ENCODE measurements around the gene RPEL1. TPM values are rescaled to one million over a fixed set of nuclear protein-coding genes. Genes with fewer than 3 reads are reported as not detected.

Gene RPEL1
- total and polyA plus RNA-seq, 2 of the 8 experiments (the other 6 are each of a cell fraction or from before 2014, with no cell fraction given): 0.12 TPM; not detected in 1

GRCh38 chr10:103227416-103227815 lies 18.3 kb upstream of the RPEL1 start:
- Histone ChIP-seq H2BK15ac (ENCODE audit: low read length) (no peak overlapping the region), H4K20me1 (replicated peaks in 1 of 2; ENCODE audit: control insufficient read depth in 1 of 2, insufficient read depth in 2 of 2, low read length in 2 of 2) (no peaks in the 10 kb centered on the region), H4K91ac (replicated peaks; ENCODE audit: insufficient read length, low read length) (no peak overlapping the region), H2BK12ac (ENCODE audit: low read depth, low read length) (no peak overlapping the region), H3K9me3 (ENCODE audit: insufficient read depth in 2 of 2, low read depth in 1 of 2, low read length in 1 of 2) (peaks cover 15 to 16% of the 10 kb centered on the region in 2 experiments), H2AK5ac (ENCODE audit: low read depth, low read length) (no peak overlapping the region), H2BK5ac (ENCODE audit: low read depth, low read length) (no peak overlapping the region), H3K4ac (replicated peaks; ENCODE audit: insufficient read length, low read depth, low read length) (no peak overlapping the region), H3K23me2 (ENCODE audit: low read depth, low read length) (no peaks in the 10 kb centered on the region), H3K79me1 (ENCODE audit: low read depth, low read length) (no peaks in the 10 kb centered on the region), H3K27ac (ENCODE audit: low read depth, low read length) (no peak overlapping the region), H3K14ac (ENCODE audit: insufficient read length) (no peak overlapping the region), H3K4me2 (ENCODE audit: insufficient read depth in 1 of 2, low read depth in 2 of 2, low read length in 2 of 2) (no peak overlapping the region), H2BK20ac (ENCODE audit: low read length) (no peak overlapping the region), H3K36me3 (ENCODE audit: control insufficient read depth in 2 of 4, insufficient read depth in 4 of 4, low read length in 3 of 4) (peaks cover 0 to 3% (median 0%) of the 10 kb centered on the region in 4 experiments; a peak in 1 of 8 replicates), H4K5ac (ENCODE audit: insufficient read length, low read depth, low read length) (no peak overlapping the region), H2AFZ (ENCODE audit: low read length) (no peak overlapping the region), H3K27me3 (replicated peaks in 1 of 4; ENCODE audit: control insufficient read depth in 3 of 4, extremely low read depth in 1 of 4, insufficient read depth in 3 of 4, low read length in 3 of 4) (no peaks in the 10 kb centered on the region; a peak in 1 of 7 replicates), H3K4me3 (ENCODE audit: extremely low read depth in 1 of 4, insufficient read depth in 2 of 4, low read depth in 3 of 4, low read length in 4 of 4) (no peak overlapping the region), H3K4me1 (replicated peaks in 1 of 4; ENCODE audit: control insufficient read depth in 3 of 4, insufficient read depth in 4 of 4, low read length in 3 of 4) (peaks cover 0 to 14% (median 2%) of the 10 kb centered on the region in 4 experiments; a peak in 2 of 7 replicates), H3K23ac (ENCODE audit: insufficient read length) (no peak overlapping the region), H3K9ac (replicated peaks in 1 of 4; ENCODE audit: extremely low read depth in 1 of 4, low read depth in 3 of 4, low read length in 3 of 4) (no peak overlapping the region), H3K79me2 (ENCODE audit: control insufficient read depth in 1 of 2, insufficient read depth in 2 of 2, low read length in 2 of 2) (no peaks in the 10 kb centered on the region), H2BK120ac (replicated peaks; ENCODE audit: low read depth, low read length) (no peak overlapping the region), H3K18ac (ENCODE audit: extremely low read depth, low read length) (no peak overlapping the region), H4K8ac (ENCODE audit: extremely low read depth, insufficient read depth, low read length) (no peak overlapping the region), H3K56ac (replicated peaks; ENCODE audit: insufficient read length, low read depth, low read length) (no peak overlapping the region)
- no peak for DNase-seq (ENCODE audit: low read depth in 1 of 2, low spot score in 2 of 2)
- ChIA-PET POLR2A (ENCODE audit: partially characterized antibody) (interaction anchor here (0.5 to 3.6 kb wide), 3 partner anchors 11 to 39 kb away, joined by 3 to 15 read pairs (median 10); partner anchors contain the start of gene NT5C2), CTCF (ENCODE audit: partially characterized antibody) (interaction anchor here (0.7 to 3.0 kb wide), 4 partner anchors 11 to 34 kb away, joined by 3 to 10 read pairs (median 10); partner anchors contain the start of gene NT5C2)
- no peak for FAIRE-seq
- 95% methylated on average over 1 of the region's 1 CpG; no CpG with 5 or more reads in 1 of the 2 experiments for WGBS, 2 experiments (ENCODE audit: extremely low coverage in 1 of 2, insufficient coverage in 1 of 2, insufficient read length in 1 of 2, insufficient replicate concordance in 2 of 2, low coverage in 1 of 2, low lambda C conversion rate in 2 of 2, missing lambda C conversion rate in 1 of 2)
- no peak for TF ChIP-seq RFX5 (IDR thresholded peaks at IDR 0.05; ENCODE audit: borderline replicate concordance, low read depth, low read length)
- TF ChIP-seq E2F6 (IDR thresholded peaks at IDR 0.05): no peak
